HCT116 (cell line): Measurements from ENCODE around the gene CDH22. TPM values are rescaled to one million over a fixed set of nuclear protein-coding genes. Genes with fewer than 3 reads are reported as not detected.

ENCODE experiments used
- ATAC-seq: fragments of 200-7000 bp; cut with Tn5 transposase; 2 replicates; pipeline ENCODE4 v1.9.1; 2020; ENCODE audit warnings: mild to moderate bottlenecking, moderate library complexity
- BruUV-seq: library from RNA; stranded (reverse); fragments of 400-500 nt; replicated peaks from 2 replicates; lab custom pipeline; 2021; lab: Mats Ljungman, UMichigan
- CTCF ChIA-PET: fragments of 300-600 bp; sonication (Branson Sonifier 250); formaldehyde crosslinking; loops from one replicate; lab custom pipeline; 2021; ENCODE audit warnings: antibody characterized with exemption; lab: Charles Lee
- POLR2A ChIA-PET: fragments of 300-600, 350-600 bp; sonication (Branson Sonifier 250); formaldehyde crosslinking; loops from one replicate; lab custom pipeline; 2021; ENCODE audit warnings: antibody characterized with exemption; lab: Charles Lee
- RAD21 ChIA-PET, 2 experiments: fragments of 300-600 bp; sonication (Branson Sonifier 250); formaldehyde crosslinking; loops; one replicate each; lab custom pipeline; 2023; ENCODE audit warnings: low total read pairs in 2 of 2; ENCODE audit not compliant: uncharacterized antibody in 2 of 2, unreplicated experiment in 2 of 2, low non-redundant PET in 1 of 2; lab: Charles Lee
- DNase-seq: peaks from one replicate; pipeline ENCODE4 v3.0.0-alpha.2; 2010; ENCODE audit warnings: low read depth, low spot score
- H2AFZ ChIP-seq: fragments of 200-600 bp; shearing (Covaris generic), sonication (generic); 2 replicates; pipeline ENCODE4 v1.6.1; 2017; ENCODE audit warnings: low read depth, mixed run types, mixed read lengths, antibody characterized with exemption, low read length; ENCODE audit not compliant: poor library complexity, severe bottlenecking
- H3K27ac ChIP-seq: 2 replicates; pipeline ENCODE4 v1.5.1; 2012; ENCODE audit warnings: low read depth, low read length
- H3K27me3 ChIP-seq: fragments of 200-600 bp; sonication (generic); 2 replicates; pipeline ENCODE4 v1.6.1; 2016; ENCODE audit warnings: mixed run types, low read length, mixed read lengths; ENCODE audit not compliant: insufficient read depth
- H3K36me3 ChIP-seq, 2 experiments: fragments of 200-500 bp in 1 of 2; fragments of 200-600 bp in 1 of 2; sonication (Bioruptor generic) in 1 of 2; sonication (generic) in 1 of 2; 2 replicates each; pipeline versions ENCODE4 v1.5.1 to v1.6.1; 2014 to 2016; ENCODE audit warnings: low read length in 2 of 2, inconsistent platforms in 1 of 2, mixed read lengths in 1 of 2, mixed run types in 1 of 2; ENCODE audit not compliant: insufficient read depth in 2 of 2, control insufficient read depth in 1 of 2
- H3K4me1 ChIP-seq, 2 experiments: fragments of 200-600 bp in 1 of 2; sonication (generic) in 1 of 2; 2 replicates each; pipeline versions ENCODE4 v1.5.1 to v1.6.1; 2012 to 2017; ENCODE audit warnings: low read length in 2 of 2, inconsistent platforms in 1 of 2, mild to moderate bottlenecking in 1 of 2, mixed read lengths in 1 of 2, mixed run types in 1 of 2, moderate library complexity in 1 of 2; ENCODE audit not compliant: insufficient read depth in 2 of 2, control insufficient read depth in 1 of 2
- H3K4me2 ChIP-seq: fragments of 200-600 bp; sonication (generic); 2 replicates; pipeline ENCODE4 v1.6.1; 2017; ENCODE audit warnings: mixed run types, low read length, mixed read lengths
- H3K4me3 ChIP-seq, 2 experiments: fragments of 200-600 bp in 1 of 2; sonication (generic) in 1 of 2; replicated peaks in 1 of 2; 2 replicates each; pipeline ENCODE4 v1.5.1; 2011 to 2016; ENCODE audit warnings: low read length in 2 of 2, control low read depth in 1 of 2, low read depth in 1 of 2, mild to moderate bottlenecking in 1 of 2, mixed read lengths in 1 of 2, mixed run types in 1 of 2
- H3K79me2 ChIP-seq: fragments of 200-600 bp; sonication (generic); 2 replicates; pipeline ENCODE4 v1.6.1; 2017; ENCODE audit warnings: mild to moderate bottlenecking, mixed run types, low read length, moderate library complexity, mixed read lengths; ENCODE audit not compliant: insufficient read depth
- H3K9ac ChIP-seq: fragments of 200-600 bp; sonication (generic); 2 replicates; pipeline ENCODE4 v1.6.1; 2016; ENCODE audit warnings: low read length, mixed read lengths
- H3K9me2 ChIP-seq: fragments of 200-600 bp; sonication (generic), shearing (Covaris generic); 2 replicates; pipeline ENCODE4 v1.6.1; 2017; ENCODE audit warnings: mixed run types, mild to moderate bottlenecking, moderate library complexity; ENCODE audit not compliant: insufficient read depth
- H3K9me3 ChIP-seq, 2 experiments: fragments of 200-500 bp in 1 of 2; fragments of 200-600 bp in 1 of 2; sonication (Bioruptor generic) in 1 of 2; sonication (generic) in 1 of 2; 2 replicates each; pipeline ENCODE4 v1.6.1; 2014 to 2017; ENCODE audit warnings: low read length in 2 of 2, mixed read lengths in 2 of 2, inconsistent platforms in 1 of 2, low read depth in 1 of 2, mild to moderate bottlenecking in 1 of 2, mixed run types in 1 of 2, moderate library complexity in 1 of 2; ENCODE audit not compliant: control insufficient read depth in 1 of 2, insufficient read depth in 1 of 2
- H4K20me1 ChIP-seq: fragments of 200-600 bp; sonication (generic), shearing (Covaris generic); 2 replicates; pipeline ENCODE4 v1.6.1; 2017; ENCODE audit warnings: mixed run types, mild to moderate bottlenecking, moderate library complexity; ENCODE audit not compliant: insufficient read depth
- CBX3 ChIP-seq: IDR thresholded peaks from 2 replicates; pipeline ENCODE4 v1.6.1; 2012; ENCODE audit warnings: low read depth
- CEBPB ChIP-seq: IDR thresholded peaks from 2 replicates; pipeline ENCODE4 v1.6.1; 2012; ENCODE audit warnings: low read depth
- EGR1 ChIP-seq: IDR thresholded peaks from 2 replicates; pipeline ENCODE4 v1.6.1; 2012; ENCODE audit warnings: low read depth
- ELF1 ChIP-seq: IDR thresholded peaks from 2 replicates; pipeline ENCODE4 v1.6.1; 2012; ENCODE audit warnings: low read depth, borderline replicate concordance
- FOSL1 ChIP-seq: IDR thresholded peaks from 2 replicates; pipeline ENCODE4 v1.6.1; 2012; ENCODE audit warnings: low read depth
- POLR2A ChIP-seq: IDR thresholded peaks from 2 replicates; pipeline ENCODE4 v1.7.0; 2011; ENCODE audit warnings: borderline replicate concordance; ENCODE audit not compliant: insufficient read depth, insufficient read length; ENCODE audit errors: extremely low read depth
- POLR2AphosphoS5 ChIP-seq: IDR thresholded peaks from 2 replicates; pipeline ENCODE4 v1.6.1; 2011; ENCODE audit warnings: mild to moderate bottlenecking, low read depth, low read length, moderate library complexity
- SRF ChIP-seq: IDR thresholded peaks from 2 replicates; pipeline ENCODE4 v1.6.1; 2012; ENCODE audit warnings: low read depth
- TCF7L2 ChIP-seq: IDR thresholded peaks from 2 replicates; pipeline ENCODE4 v1.7.0; 2011; ENCODE audit warnings: borderline replicate concordance, inconsistent platforms; ENCODE audit not compliant: insufficient read depth, insufficient read length; ENCODE audit errors: extremely low read depth
- YY1 ChIP-seq: IDR thresholded peaks from 2 replicates; pipeline ENCODE4 v1.6.1; 2011; ENCODE audit warnings: low read length, low read depth, moderate library complexity, mild to moderate bottlenecking; ENCODE audit not compliant: insufficient replicate concordance; ENCODE audit errors: extremely low read depth
- ZFX ChIP-seq: fragments of 450-650 bp; IDR thresholded peaks from 2 replicates; pipeline ENCODE4 v1.6.1; 2017
- ZNF274 ChIP-seq: fragments of 200-500 bp; sonication (Bioruptor generic); IDR thresholded peaks from 2 replicates; pipeline ENCODE4 v1.6.1; 2014; ENCODE audit warnings: mild to moderate bottlenecking, low read depth, low read length, inconsistent platforms
- intact Hi-C: fragments of 100-400 bp; cut with micrococcal nuclease; formaldehyde crosslinking; loops from 2 replicates; pipeline ENCODE4 v1.10.0; 2022
- total RNA-seq: library from RNA; stranded (reverse); gene quantifications from one replicate; pipeline ENCODE4 v1.2.1, GENCODE V29; 2021; ENCODE audit not compliant: unreplicated experiment
- TF ChIP-seq, protein P1 (sequence below): IDR thresholded peaks from 2 replicates; pipeline ENCODE4 v1.6.1; 2012
- TF ChIP-seq, protein P2 (sequence below): IDR thresholded peaks from 2 replicates; pipeline ENCODE4 v1.6.1; 2012; ENCODE audit warnings: low read depth
- TF ChIP-seq, protein P3 (sequence below): IDR thresholded peaks from 2 replicates; pipeline ENCODE4 v1.6.1; 2011; ENCODE audit warnings: mild to moderate bottlenecking, low read length, moderate library complexity; ENCODE audit not compliant: insufficient replicate concordance; ENCODE audit errors: extremely low read depth
- TF ChIP-seq, protein P4 (sequence below), 3 experiments: fragments of 200-600 bp in 1 of 3; sonication (generic) in 1 of 3; IDR thresholded peaks in 2 of 3; conservative IDR thresholded peaks in 1 of 3; 2 replicates each; pipeline ENCODE4 v1.5.1; 2012 to 2017; ENCODE audit warnings: low read depth in 2 of 3, low read length in 2 of 3, antibody characterized with exemption in 1 of 3, borderline replicate concordance in 1 of 3, control low read depth in 1 of 3, mild to moderate bottlenecking in 1 of 3, mixed read lengths in 1 of 3, mixed run types in 1 of 3, moderate library complexity in 1 of 3; ENCODE audit not compliant: insufficient read depth in 1 of 3
- TF ChIP-seq, protein P5 (sequence below): IDR thresholded peaks from 2 replicates; pipeline ENCODE4 v1.6.1; 2012

The CDH22 gene
- total RNA-seq, 1 experiment from 2014 or later, result 1.8 TPM

DNA sequence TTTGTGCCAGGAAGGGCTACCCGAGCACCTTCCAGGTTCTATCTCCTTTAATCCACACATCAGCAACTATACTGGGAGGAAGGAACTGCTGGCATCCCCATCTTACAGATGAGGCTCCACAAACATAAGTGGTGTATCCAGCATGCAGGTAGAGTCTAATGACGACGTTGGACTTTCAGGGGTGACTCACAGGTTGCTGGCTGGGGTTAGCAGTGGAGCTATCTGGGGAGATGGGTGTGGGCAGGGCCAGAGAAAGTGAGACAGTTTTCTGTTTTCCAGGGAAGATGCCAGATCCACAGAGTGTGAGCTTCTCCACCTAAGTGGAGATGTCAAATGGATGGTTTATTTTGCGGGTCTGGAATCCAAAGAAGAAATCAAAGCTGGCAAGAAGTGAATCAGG, 31.8 kb downstream of the CDH22 start:
- RAD21 ChIA-PET, result no interaction called here
- DNase-seq, result no peak
- CTCF ChIA-PET, result no interaction called here

More for the DNA sequence above, 31.8 kb downstream of the CDH22 start:
- Histone ChIP-seq H3K27ac (no peak overlapping the region), H3K27me3 (peaks cover 4% of the 10 kb centered on the region; the same call in 1 of the 2 replicates), H3K9ac (no peak overlapping the region), H3K9me3 (no peaks in the 10 kb centered on the region), H4K20me1 (no peaks in the 10 kb centered on the region), H3K4me2 (no peak overlapping the region), H3K9me2 (no peaks in the 10 kb centered on the region), H3K4me1 (peaks cover 0 to 5% of the 10 kb centered on the region in 2 experiments; a peak in 1 of 4 replicates), H3K79me2 (no peaks in the 10 kb centered on the region), H3K4me3 (no peak overlapping the region), H2AFZ (no peak overlapping the region), H3K36me3 (no peaks in the 10 kb centered on the region)
- intact Hi-C loops, result no loop called here
- ATAC-seq, result no peak
- BruUV-seq, result no TSS peak
- POLR2A ChIA-PET, result no interaction called here
- TF ChIP-seq, protein P1, sequence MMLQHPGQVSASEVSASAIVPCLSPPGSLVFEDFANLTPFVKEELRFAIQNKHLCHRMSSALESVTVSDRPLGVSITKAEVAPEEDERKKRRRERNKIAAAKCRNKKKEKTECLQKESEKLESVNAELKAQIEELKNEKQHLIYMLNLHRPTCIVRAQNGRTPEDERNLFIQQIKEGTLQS, result no peak
- TF ChIP-seq, protein P2, sequence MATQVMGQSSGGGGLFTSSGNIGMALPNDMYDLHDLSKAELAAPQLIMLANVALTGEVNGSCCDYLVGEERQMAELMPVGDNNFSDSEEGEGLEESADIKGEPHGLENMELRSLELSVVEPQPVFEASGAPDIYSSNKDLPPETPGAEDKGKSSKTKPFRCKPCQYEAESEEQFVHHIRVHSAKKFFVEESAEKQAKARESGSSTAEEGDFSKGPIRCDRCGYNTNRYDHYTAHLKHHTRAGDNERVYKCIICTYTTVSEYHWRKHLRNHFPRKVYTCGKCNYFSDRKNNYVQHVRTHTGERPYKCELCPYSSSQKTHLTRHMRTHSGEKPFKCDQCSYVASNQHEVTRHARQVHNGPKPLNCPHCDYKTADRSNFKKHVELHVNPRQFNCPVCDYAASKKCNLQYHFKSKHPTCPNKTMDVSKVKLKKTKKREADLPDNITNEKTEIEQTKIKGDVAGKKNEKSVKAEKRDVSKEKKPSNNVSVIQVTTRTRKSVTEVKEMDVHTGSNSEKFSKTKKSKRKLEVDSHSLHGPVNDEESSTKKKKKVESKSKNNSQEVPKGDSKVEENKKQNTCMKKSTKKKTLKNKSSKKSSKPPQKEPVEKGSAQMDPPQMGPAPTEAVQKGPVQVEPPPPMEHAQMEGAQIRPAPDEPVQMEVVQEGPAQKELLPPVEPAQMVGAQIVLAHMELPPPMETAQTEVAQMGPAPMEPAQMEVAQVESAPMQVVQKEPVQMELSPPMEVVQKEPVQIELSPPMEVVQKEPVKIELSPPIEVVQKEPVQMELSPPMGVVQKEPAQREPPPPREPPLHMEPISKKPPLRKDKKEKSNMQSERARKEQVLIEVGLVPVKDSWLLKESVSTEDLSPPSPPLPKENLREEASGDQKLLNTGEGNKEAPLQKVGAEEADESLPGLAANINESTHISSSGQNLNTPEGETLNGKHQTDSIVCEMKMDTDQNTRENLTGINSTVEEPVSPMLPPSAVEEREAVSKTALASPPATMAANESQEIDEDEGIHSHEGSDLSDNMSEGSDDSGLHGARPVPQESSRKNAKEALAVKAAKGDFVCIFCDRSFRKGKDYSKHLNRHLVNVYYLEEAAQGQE, result no peak
- TF ChIP-seq POLR2A (no peak), ZFX (no peak), EGR1 (no peak), CBX3 (no peak), ZNF274 (no peak), ELF1 (no peak), SRF (no peak), CEBPB (no peak), YY1 (no peak), FOSL1 (no peak), POLR2AphosphoS5 (no peak), TCF7L2 (no peak)
- TF ChIP-seq, protein P3, sequence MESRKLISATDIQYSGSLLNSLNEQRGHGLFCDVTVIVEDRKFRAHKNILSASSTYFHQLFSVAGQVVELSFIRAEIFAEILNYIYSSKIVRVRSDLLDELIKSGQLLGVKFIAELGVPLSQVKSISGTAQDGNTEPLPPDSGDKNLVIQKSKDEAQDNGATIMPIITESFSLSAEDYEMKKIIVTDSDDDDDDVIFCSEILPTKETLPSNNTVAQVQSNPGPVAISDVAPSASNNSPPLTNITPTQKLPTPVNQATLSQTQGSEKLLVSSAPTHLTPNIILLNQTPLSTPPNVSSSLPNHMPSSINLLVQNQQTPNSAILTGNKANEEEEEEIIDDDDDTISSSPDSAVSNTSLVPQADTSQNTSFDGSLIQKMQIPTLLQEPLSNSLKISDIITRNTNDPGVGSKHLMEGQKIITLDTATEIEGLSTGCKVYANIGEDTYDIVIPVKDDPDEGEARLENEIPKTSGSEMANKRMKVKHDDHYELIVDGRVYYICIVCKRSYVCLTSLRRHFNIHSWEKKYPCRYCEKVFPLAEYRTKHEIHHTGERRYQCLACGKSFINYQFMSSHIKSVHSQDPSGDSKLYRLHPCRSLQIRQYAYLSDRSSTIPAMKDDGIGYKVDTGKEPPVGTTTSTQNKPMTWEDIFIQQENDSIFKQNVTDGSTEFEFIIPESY, result no peak
- TF ChIP-seq, protein P4, sequence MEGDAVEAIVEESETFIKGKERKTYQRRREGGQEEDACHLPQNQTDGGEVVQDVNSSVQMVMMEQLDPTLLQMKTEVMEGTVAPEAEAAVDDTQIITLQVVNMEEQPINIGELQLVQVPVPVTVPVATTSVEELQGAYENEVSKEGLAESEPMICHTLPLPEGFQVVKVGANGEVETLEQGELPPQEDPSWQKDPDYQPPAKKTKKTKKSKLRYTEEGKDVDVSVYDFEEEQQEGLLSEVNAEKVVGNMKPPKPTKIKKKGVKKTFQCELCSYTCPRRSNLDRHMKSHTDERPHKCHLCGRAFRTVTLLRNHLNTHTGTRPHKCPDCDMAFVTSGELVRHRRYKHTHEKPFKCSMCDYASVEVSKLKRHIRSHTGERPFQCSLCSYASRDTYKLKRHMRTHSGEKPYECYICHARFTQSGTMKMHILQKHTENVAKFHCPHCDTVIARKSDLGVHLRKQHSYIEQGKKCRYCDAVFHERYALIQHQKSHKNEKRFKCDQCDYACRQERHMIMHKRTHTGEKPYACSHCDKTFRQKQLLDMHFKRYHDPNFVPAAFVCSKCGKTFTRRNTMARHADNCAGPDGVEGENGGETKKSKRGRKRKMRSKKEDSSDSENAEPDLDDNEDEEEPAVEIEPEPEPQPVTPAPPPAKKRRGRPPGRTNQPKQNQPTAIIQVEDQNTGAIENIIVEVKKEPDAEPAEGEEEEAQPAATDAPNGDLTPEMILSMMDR (IDR thresholded peaks at IDR 0.05 in 2 of 3, conservative IDR thresholded peaks at IDR 0.05 in 1 of 3; ENCODE audit: borderline replicate concordance in 1 of 3, insufficient read depth in 1 of 3, low read depth in 2 of 3, low read length in 2 of 3), result no peak
- TF ChIP-seq, protein P5, sequence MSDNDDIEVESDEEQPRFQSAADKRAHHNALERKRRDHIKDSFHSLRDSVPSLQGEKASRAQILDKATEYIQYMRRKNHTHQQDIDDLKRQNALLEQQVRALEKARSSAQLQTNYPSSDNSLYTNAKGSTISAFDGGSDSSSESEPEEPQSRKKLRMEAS, result no peak
